Chondrocyte (in vitro differentiated cells): Measurements from ENCODE around the gene PTDSS2. TPM values are rescaled to one million over a fixed set of nuclear protein-coding genes. Genes with fewer than 3 reads are reported as not detected.

Experiments
- DNase-seq: peaks from one replicate; pipeline ENCODE4 v3.0.0; 2021; ENCODE audit warnings: mixed read lengths, low spot score
- H3K27ac Mint-ChIP-seq: one replicate; pipeline ENCODE4 v1.8.0; 2021; ENCODE audit warnings: mild to moderate bottlenecking, moderate library complexity, mixed read lengths; ENCODE audit not compliant: unreplicated experiment
- H3K27me3 Mint-ChIP-seq: 2 replicates; pipeline ENCODE4 v1.8.0; 2021; ENCODE audit warnings: low read depth, mixed read lengths
- H3K36me3 Mint-ChIP-seq: 2 replicates; pipeline ENCODE4 v1.8.0; 2021; ENCODE audit warnings: low read depth, mixed read lengths
- H3K4me1 Mint-ChIP-seq: 2 replicates; pipeline ENCODE4 v1.8.0; 2021; ENCODE audit warnings: low read depth, mild to moderate bottlenecking, mixed read lengths
- H3K4me3 Mint-ChIP-seq: one replicate; pipeline ENCODE4 v1.8.0; 2021; ENCODE audit warnings: mild to moderate bottlenecking, moderate library complexity, mixed read lengths; ENCODE audit not compliant: unreplicated experiment
- H3K9me3 Mint-ChIP-seq: 2 replicates; pipeline ENCODE4 v1.8.0; 2021; ENCODE audit warnings: low read depth, mixed read lengths
- total RNA-seq: library from RNA; stranded (reverse); gene quantifications from 3 replicates; pipeline ENCODE4 v1.2.1, GENCODE V29; 2021
- TF ChIP-seq, protein P1 (sequence below): fragments of 200-600 bp; sonication (generic); IDR thresholded peaks from 2 replicates; pipeline ENCODE4 v1.5.0; 2021; ENCODE audit warnings: antibody characterized with exemption, mild to moderate bottlenecking, moderate library complexity

Gene PTDSS2
- total RNA-seq, 1 donor from 2014 or later, result 30.0 TPM

DNA sequence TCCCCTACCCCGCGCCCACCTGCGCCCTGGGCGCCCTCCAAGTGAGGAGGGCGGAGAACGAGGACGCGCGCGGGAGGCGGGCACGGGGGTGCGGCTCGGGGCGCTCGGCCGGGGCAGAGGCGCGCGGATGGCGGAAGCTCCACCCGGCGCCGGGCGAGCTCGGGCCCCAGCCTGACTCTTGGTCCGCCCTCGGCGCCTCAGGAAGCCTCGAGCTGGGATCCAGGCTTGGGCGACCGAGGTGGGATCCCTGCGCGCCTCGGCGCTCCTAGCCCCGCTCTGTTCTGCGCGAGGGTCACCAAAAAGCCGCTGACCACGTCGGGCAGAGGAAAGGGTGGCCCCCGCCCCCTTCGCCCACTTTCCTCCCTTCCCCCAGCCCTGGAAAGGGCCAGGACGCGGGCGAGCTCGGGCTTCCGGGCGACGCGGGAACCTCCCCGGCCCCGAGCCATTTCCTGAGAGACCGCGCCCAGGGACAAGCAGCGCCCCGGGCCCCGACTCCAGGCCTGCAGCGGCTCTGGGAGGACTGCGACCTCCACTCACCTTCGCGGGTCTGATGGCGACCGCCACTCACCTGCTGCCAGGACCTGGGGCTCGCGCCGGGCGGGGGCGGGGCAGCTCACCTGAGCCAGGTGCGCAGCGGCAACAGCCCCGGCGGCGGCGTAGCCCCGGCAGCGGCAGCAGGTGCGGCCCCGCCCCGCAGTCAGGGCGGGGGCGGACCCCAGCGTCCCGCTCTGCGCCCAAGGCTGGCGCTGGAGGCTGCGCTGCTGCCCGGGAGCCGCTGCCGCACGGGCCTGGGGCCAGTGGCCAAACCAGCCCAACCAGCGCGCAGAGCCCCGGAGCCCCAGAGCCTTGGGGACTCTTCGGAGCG is 33.1 kb upstream of the PTDSS2 start:
- H3K27me3 Mint-ChIP-seq, result no peaks in the 10 kb centered on the region
- TF ChIP-seq, protein P1, sequence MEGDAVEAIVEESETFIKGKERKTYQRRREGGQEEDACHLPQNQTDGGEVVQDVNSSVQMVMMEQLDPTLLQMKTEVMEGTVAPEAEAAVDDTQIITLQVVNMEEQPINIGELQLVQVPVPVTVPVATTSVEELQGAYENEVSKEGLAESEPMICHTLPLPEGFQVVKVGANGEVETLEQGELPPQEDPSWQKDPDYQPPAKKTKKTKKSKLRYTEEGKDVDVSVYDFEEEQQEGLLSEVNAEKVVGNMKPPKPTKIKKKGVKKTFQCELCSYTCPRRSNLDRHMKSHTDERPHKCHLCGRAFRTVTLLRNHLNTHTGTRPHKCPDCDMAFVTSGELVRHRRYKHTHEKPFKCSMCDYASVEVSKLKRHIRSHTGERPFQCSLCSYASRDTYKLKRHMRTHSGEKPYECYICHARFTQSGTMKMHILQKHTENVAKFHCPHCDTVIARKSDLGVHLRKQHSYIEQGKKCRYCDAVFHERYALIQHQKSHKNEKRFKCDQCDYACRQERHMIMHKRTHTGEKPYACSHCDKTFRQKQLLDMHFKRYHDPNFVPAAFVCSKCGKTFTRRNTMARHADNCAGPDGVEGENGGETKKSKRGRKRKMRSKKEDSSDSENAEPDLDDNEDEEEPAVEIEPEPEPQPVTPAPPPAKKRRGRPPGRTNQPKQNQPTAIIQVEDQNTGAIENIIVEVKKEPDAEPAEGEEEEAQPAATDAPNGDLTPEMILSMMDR, result no peak
- H3K9me3 Mint-ChIP-seq, result no peaks in the 10 kb centered on the region
- no peaks in the 10 kb centered on the region for H3K36me3 Mint-ChIP-seq
- H3K4me3 Mint-ChIP-seq, result peak overlapping the region; percentile 62
- H3K27ac Mint-ChIP-seq, result no peak overlapping the region
- H3K4me1 Mint-ChIP-seq, result peaks cover 7% of the 10 kb centered on the region
- no peak for DNase-seq

DNA sequence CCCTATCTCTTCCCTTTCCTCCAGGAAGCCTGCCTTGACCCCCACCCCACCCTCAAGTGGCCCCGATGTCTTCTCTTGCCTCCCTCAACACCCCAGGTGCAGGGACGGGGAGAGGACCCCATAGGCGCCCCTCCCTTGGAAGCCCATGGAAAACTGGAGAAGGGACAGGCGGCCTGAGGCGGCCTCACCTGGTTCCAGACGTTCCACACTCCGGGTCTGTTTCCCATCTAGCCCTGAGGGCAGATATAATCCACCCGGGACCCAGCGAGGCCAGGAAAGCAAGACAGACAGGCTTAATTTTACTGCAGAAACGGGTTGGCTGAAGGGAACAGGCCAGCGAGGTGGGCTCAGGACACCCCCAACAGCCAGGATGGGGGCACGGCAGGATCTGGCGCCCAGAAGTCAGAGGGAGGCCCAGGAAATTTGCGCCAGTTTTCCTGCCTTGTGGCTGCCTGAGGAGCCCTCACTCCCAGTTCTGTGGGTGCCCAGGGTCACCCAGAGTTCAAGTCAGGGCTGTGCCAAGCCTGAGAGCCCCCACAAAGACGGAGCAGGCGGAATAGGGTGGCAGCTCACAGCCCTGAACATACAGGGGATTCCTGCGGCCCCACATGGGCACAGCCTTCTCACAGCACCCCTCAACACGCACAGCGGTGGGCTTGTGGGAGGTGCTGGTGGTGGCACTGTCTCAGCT is 32.3 kb upstream of the PTDSS2 start:
- H3K36me3 Mint-ChIP-seq, result no peaks in the 10 kb centered on the region
- no peaks in the 10 kb centered on the region for H3K27me3 Mint-ChIP-seq
- TF ChIP-seq, protein P1, result no peak
- peak overlapping the region; percentile 57 for H3K4me3 Mint-ChIP-seq
- no peaks in the 10 kb centered on the region for H3K9me3 Mint-ChIP-seq
- H3K27ac Mint-ChIP-seq, result no peak overlapping the region
- H3K4me1 Mint-ChIP-seq, result peaks cover 7% of the 10 kb centered on the region
- DNase-seq, result no peak

DNA sequence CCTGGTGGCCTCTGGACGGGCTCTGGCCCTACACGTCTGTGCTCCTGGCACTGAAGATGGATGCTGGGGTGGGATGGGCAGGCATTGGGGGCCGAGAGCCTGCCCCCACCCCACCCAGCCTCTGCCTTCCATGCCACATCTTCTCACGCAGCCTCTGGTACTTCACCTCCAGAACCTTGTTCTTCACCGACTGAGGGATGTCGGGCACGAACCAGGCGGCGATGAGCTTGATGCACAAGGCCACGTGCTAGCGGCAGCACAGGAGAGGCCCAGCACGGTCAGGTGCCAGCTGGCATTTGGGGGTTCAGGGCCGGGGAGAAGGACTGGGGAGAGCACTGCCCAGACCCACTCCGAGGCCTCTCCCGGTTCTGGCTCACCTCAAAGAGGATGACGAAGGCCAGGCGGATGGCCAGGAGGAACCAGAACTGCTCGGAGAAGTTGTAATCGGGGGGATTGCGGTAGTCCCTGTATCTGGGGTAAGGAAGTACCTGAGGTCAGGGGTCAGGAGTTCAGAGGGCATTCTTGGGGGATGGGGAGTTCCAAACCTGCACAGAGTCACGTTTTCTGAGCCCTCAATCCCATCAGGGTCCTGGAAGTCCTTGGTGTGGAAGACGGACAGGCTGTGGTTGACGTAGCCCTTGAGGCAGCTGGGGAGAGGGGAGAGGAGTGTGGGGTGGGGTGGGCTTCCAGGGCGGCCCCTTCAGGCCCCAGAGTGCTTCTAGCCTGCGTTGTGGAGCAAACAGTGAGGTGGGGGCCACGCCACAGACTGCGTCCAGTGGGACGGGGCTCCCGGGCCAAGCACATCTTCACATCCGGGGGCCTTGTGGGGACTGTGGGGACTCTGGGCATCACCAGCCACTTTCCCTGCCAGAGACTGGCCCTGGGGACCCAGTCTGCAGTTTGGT is 31.5 kb upstream of the PTDSS2 start:
- no peaks in the 10 kb centered on the region for H3K36me3 Mint-ChIP-seq
- no peak overlapping the region for H3K4me3 Mint-ChIP-seq
- peaks cover 7% of the 10 kb centered on the region for H3K4me1 Mint-ChIP-seq
- H3K27me3 Mint-ChIP-seq, result no peaks in the 10 kb centered on the region
- no peak for DNase-seq
- H3K27ac Mint-ChIP-seq, result no peak overlapping the region
- H3K9me3 Mint-ChIP-seq, result no peaks in the 10 kb centered on the region
- TF ChIP-seq, protein P1, result no peak

DNA sequence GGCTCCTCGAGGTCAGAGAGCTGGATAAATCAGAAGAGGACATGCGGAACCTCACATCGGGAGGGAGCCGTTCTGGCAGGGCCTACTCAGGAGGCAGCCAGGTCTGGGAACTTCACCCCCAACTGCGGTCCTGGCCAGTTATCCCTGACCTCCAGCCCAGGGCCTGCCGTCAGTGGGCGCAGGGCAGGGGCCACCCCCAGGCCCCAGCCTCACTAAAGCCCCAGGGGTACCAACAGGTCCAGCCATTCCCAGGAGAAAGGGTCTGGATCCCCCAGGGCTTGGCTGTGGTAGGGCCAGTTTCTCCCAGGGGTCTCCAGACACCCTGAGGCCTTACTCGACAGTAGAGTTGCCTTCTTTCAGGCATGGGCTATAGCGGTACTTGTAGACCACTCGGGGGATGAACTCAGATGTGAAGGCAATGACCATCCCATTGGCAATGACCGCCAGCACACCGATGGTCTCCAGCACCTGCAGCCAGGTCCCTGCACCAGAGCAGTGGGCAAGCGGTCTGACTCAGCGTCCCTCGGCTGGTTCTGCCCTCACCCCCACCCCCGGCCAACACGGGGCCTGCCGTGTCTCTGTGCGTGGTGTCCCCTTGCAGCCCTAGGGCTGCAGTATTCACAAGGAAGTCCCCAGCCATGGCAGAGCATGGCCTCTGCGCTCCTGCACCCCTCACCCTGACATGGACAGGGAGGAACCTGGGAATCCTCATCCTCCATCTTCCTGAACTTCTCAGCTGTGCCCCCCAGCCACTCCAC is 30.7 kb upstream of the PTDSS2 start:
- H3K36me3 Mint-ChIP-seq, result no peaks in the 10 kb centered on the region
- no peak overlapping the region for H3K27ac Mint-ChIP-seq
- H3K27me3 Mint-ChIP-seq, result peaks cover 3% of the 10 kb centered on the region
- TF ChIP-seq, protein P1, result no peak
- H3K4me3 Mint-ChIP-seq, result no peak overlapping the region
- peaks cover under 1% of the 10 kb centered on the region for H3K9me3 Mint-ChIP-seq
- DNase-seq, result no peak
- H3K4me1 Mint-ChIP-seq, result peaks cover 7% of the 10 kb centered on the region
